D721Med (cell line): ENCODE results near the gene TTC12.
A peak's percentile ranks its signal among the peaks of the same experiment; 100 is the strongest.

Experiments
- DNase-seq: peaks from one replicate; pipeline ENCODE4 v3.0.0; 2011; ENCODE audit warnings: low spot score; ENCODE audit not compliant: insufficient read length
- FAIRE-seq: peaks from 2 replicates; lab custom pipeline; 2011; peaks lifted over from hg19 to GRCh38; lab: Jason Lieb, UNC
- TF ChIP-seq, protein P1 (sequence below): IDR thresholded peaks from 2 replicates; pipeline ENCODE4 v1.5.1; 2012; ENCODE audit warnings: mild to moderate bottlenecking, control low read depth; ENCODE audit not compliant: insufficient read depth; ENCODE audit errors: missing control alignments

TTC12 gene

DNA sequence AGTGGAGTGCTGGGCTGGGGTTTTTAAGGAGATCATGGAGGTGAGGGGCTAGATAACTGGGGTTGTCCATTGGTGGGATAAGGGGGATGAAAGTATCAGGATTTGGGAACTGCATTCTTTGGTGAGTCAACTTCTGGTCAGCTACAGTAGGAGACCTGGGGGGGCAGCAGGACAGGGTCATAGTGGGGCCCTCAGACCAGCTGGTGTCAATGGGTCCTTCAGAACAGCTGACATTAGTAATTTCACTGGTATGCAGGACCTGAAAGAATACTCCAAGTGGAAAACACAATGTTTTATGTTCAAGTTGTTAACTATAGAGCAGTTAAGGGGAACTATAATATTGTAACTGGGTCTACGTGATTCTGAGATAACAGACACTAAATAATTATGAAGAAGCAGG is 2.8 kb upstream of the TTC12 start:
- FAIRE-seq, result no peak
- no peak for DNase-seq
- TF ChIP-seq, protein P1, sequence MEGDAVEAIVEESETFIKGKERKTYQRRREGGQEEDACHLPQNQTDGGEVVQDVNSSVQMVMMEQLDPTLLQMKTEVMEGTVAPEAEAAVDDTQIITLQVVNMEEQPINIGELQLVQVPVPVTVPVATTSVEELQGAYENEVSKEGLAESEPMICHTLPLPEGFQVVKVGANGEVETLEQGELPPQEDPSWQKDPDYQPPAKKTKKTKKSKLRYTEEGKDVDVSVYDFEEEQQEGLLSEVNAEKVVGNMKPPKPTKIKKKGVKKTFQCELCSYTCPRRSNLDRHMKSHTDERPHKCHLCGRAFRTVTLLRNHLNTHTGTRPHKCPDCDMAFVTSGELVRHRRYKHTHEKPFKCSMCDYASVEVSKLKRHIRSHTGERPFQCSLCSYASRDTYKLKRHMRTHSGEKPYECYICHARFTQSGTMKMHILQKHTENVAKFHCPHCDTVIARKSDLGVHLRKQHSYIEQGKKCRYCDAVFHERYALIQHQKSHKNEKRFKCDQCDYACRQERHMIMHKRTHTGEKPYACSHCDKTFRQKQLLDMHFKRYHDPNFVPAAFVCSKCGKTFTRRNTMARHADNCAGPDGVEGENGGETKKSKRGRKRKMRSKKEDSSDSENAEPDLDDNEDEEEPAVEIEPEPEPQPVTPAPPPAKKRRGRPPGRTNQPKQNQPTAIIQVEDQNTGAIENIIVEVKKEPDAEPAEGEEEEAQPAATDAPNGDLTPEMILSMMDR, result no peak

DNA sequence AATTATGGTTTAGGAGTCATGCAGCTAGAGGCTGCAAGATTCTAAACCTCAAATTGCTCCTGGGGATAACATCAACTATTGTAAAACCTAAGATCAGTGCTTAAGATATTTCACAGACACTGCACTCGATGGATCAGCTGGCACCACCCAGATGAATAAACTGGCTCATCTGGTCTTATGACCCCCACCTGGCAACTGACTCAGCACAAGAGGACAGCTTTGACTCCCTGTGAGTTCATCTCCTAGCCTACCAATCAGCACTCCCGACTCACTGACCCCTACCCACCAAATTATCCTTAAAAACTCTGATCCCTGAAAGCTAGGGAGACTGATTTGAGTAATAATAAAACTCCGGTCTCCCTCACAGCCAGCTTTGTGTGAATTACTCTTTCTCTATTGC is 782 bp upstream of the TTC12 start:
- no peak for FAIRE-seq
- no peak for DNase-seq
- TF ChIP-seq, protein P1, result no peak

DNA sequence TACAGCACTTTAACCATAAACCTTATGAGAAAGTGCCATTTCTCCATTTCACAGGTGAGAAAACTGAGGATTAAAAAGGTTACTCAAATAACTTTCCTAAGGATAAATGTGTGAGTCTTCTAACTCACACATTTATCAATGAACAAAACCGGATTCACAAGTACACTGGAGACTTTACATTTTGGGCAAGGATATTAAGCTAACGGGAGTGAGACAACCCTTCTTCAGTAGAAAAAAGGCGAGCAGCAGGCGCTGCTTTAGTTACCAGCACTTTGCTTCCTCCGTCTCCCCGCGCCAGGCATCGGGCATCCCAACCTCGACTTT is 356 bp upstream of the TTC12 start:
- no peak for FAIRE-seq
- TF ChIP-seq, protein P1, result no peak
- no peak for DNase-seq

DNA sequence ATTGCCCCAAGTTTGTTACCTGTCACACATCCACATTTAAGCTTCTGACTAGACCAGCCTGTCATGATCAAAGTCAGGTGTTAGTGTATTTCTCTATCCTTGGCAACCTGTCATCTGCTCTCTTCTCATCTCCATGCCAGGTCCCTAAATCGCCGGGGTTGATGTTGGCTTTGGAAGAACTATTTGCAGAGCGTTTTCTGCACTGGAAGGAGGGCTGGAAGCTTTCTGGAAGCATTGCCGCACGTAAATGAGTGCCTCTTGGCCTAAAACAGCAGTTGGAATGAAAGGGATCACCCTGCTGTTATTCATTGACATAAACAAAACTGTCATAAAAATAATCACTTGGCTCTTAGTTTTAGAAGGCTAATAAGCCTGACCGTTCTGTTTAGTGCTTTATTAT is 1.4 kb downstream of the TTC12 start:
- DNase-seq (no peak), FAIRE-seq (peak; percentile 38)
- TF ChIP-seq, protein P1, result no peak

DNA sequence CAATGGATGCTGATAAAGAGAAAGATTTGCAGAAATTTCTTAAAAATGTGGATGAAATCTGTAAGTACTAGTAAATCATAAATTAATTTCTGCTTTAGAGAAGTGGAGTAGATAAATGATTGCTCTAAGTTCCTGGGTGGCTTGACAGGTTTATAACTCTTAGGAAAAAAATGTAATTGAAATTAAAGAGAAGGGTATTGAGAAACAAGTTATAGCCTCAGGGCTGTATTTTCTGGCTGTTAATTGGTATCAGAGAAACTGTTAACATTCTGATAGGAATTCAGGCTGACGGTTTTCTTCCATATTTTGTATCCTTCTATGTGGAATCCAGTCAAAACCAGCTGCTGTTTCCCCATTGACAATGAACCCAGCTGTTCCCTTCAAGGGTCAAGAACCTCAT is 1.9 kb downstream of the TTC12 start:
- no peak for DNase-seq
- TF ChIP-seq, protein P1, result no peak
- no peak for FAIRE-seq

DNA sequence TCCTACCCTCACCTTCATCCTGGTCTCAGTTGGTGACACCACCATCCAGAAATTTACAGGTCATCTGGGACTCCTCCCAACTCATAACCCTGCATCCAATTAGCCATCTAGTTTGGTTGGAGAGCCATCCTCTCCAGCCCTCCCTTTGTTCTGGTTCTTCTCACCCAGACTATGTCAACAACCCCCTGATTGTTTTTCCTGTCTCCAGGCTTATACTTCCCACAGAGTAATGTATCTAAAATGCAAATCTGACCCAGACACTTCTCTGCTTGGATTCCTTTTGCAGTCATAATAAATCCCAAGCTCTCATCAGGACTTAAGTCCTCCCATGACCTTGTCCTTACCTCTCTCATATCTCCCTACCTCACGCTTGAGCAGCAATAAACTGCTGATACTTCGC is 3.0 kb downstream of the TTC12 start:
- FAIRE-seq (no peak), DNase-seq (no peak)
- TF ChIP-seq, protein P1, result no peak

DNA sequence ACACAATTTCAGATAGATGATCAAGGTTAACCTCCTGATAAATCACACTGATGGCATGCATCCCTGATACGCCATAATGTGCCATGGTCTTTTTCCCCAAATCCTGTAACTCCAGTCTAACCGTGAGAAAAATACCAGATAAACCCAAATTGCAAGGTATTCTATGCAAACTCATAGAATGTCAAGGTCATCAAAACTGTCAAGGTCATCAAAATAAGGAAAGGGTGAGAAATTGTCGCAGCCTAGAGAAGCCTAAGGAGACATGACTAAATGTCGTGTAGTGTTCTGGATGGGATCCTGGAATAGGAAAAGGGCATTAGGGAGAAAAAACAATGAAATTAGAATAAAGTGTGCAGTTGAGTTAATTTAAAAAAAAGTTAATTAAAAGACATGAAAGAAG is 4.7 kb downstream of the TTC12 start:
- DNase-seq (no peak), FAIRE-seq (no peak)
- TF ChIP-seq, protein P1, result no peak
